Inflammatory macrophage (primary cell): Measurements from ENCODE around the gene MCF2L.

Source experiments
- DNase-seq, 2 donors: peaks; one replicate each; pipeline ENCODE4 v3.0.0-alpha.2; 2020 to 2022

MCF2L gene

GRCh38 chr13:113084094-113084942, 115.3 kb downstream of the MCF2L start:
- DNase-seq = no peak

GRCh38 chr13:113084943-113085540, 116.0 kb downstream of the MCF2L start:
- no peak for DNase-seq

GRCh38 chr13:113086031-113086750, 117.2 kb downstream of the MCF2L start:
- DNase-seq = no peak

GRCh38 chr13:113086991-113087922, 118.2 kb downstream of the MCF2L start:
- DNase-seq = no peak

GRCh38 chr13:113087923-113088690, 119.1 kb downstream of the MCF2L start:
- no peak for DNase-seq

- no peak for DNase-seq
These were observed 119.6 kb downstream of the MCF2L start for GRCh38 chr13:113088691-113089020.

GRCh38 chr13:113089693-113090414, 120.8 kb downstream of the MCF2L start:
- no peak for DNase-seq

- DNase-seq = no peak
These were observed 121.4 kb downstream of the MCF2L start for GRCh38 chr13:113090415-113090770.

- DNase-seq = no peak
These were observed 121.8 kb downstream of the MCF2L start for GRCh38 chr13:113090806-113091205.

GRCh38 chr13:113091211-113091771, 122.3 kb downstream of the MCF2L start:
- no peak for DNase-seq

GRCh38 chr13:113091891-113092775, 123.1 kb downstream of the MCF2L start:
- no peak for DNase-seq

- no peak for DNase-seq
These were observed 124.0 kb downstream of the MCF2L start for GRCh38 chr13:113092776-113093579.

GRCh38 chr13:113093580-113094409, 124.8 kb downstream of the MCF2L start:
- no peak for DNase-seq

- DNase-seq = no peak
These were observed 125.4 kb downstream of the MCF2L start for GRCh38 chr13:113094410-113094800.

GRCh38 chr13:113095146-113096051, 126.4 kb downstream of the MCF2L start:
- no peak for DNase-seq

GRCh38 chr13:113096052-113096744, 127.2 kb downstream of the MCF2L start:
- DNase-seq = no peak
